Fibroblast of skin of right biceps (primary cell): ENCODE measurements around the gene RTF2.

Source experiments
- DNase-seq: peaks from one replicate; pipeline ENCODE4 v3.0.0-alpha.2; 2013

RTF2 gene, protein sequence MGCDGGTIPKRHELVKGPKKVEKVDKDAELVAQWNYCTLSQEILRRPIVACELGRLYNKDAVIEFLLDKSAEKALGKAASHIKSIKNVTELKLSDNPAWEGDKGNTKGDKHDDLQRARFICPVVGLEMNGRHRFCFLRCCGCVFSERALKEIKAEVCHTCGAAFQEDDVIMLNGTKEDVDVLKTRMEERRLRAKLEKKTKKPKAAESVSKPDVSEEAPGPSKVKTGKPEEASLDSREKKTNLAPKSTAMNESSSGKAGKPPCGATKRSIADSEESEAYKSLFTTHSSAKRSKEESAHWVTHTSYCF

DNA sequence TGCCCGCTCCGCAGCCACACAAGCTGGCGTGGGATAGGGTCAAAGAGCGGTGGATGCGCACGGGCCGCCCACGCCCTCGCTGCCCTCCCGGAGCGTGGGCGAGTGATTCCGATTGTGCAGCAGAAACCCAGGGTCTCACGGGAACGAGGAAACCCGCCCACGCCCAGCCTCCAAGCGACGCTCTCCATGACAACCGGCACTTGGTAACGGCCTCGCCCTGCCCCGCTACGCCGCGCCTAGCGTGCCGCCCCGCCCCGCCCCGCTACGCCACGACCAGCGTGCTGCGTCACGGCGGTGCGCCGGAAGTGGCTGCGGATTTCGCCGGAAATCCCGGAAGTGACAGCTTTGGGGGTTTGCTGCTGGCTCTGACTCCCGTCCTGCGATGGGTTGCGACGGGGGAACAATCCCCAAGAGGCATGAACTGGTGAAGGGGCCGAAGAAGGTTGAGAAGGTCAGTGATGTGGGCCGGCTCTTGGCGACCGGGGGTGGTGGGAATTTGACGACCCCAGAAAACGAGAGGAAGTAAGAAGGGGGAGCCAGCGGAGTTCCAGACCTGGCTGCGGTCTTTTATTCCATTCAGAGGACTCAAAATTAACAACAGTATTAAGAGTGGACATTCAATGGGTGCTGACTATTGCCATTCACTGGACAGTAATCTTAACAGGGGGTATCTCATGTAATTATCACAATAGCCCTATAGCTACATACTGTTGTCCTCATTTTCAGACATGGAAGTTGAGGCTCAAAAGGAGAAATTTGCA is at the start of gene RTF2:
RTF2 (plus strand) TSS at position 312 of the 761 bp plus-strand sequence; CDS start at position 383, 71 bp downstream.
- DNase-seq: peak; percentile 94

DNA sequence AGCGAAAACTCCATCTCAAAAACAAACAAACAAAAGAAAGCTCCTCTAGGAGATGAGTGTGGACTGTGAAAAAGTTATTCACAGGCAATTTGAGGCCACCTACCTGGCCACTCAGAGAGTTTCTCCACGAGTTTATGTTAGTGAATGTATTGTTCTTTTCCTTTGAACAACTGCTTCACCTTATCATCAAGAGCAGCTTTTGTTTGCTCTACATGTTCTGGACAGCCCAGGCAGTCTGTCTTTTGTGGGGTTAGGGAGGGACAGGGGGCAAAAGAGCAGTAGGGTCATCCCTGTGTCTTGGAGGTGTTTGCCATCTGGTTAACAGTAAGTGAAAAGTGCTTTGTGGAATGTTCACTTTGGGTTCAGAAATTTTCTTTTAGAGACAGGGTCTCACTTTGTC is 48.4 kb upstream of the RTF2 start:
- DNase-seq: no peak

- DNase-seq: no peak
These were observed 47.3 kb upstream of the RTF2 start for GRCh38 chr20:56420940-56421688.

GRCh38 chr20:56422076-56422823 is 46.2 kb upstream of the RTF2 start:
- DNase-seq: peak; percentile 82

- no peak for DNase-seq
These were observed 45.6 kb upstream of the RTF2 start for GRCh38 chr20:56422824-56423189.

GRCh38 chr20:56423211-56423610 is 45.2 kb upstream of the RTF2 start:
- DNase-seq: no peak

DNA sequence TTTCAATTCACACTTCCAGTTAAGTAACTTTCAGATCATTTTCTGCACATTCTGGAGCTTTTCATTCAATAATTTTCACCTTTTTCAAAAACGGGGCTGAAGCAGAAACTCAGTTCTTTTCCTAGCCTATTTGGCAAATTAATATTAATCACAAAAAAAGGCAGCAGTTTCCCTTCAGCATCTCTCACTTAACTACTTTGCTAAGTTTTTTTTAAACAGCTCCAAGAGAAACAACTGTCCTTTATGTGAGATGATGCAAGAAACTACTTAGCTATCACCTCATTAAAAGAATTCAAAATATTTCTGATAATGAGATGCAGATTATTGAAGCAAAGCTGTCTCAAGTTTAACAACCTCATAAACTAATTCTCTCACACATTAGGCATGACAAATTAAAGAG is 44.5 kb upstream of the RTF2 start:
- DNase-seq: no peak

DNA sequence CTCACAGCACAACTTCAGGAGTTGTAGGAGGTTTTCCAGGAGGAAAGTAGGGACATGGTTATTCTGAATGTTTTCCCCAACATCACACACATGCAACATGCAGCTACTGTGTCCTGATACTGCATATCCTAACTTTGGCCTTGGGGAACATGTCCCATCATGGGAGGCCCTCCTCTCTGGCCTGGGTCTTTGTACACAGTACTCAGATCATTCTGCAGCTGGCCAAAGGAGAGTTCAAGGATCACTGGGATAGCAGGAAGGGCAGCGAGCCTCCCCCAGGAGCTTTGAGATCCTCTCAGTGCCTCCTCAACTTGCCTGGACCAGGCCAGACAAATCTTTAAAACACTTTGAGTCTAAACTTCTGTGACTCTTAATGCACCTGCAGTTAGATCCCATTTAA is 43.5 kb upstream of the RTF2 start:
- DNase-seq: no peak

DNA sequence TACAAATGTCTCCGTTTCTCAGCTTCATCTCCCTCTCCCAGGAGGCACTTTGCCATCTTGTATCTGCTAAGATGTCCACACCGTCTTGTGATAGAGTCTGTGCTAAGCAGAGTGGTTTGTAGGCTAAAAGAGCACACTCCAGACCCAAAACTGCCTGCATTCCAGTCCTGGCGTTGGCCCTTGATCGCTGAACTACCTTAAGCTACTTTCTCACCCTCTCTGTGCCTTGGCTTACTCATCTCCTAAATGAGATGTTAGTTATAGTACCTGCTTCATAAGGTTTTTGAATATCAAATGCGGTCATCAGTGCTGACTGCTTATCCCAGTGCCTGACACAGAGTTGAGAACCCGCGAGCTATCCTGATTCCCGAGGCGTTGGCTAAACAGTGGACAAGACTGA is 42.4 kb upstream of the RTF2 start:
- DNase-seq: no peak

- DNase-seq: no peak
These were observed 41.5 kb upstream of the RTF2 start for GRCh38 chr20:56426926-56427325.

GRCh38 chr20:56427797-56428196 is 40.6 kb upstream of the RTF2 start:
- no peak for DNase-seq

GRCh38 chr20:56428410-56428809 is 40.0 kb upstream of the RTF2 start:
- no peak for DNase-seq

- DNase-seq: no peak
These were observed 39.5 kb upstream of the RTF2 start for GRCh38 chr20:56428881-56429280.

GRCh38 chr20:56429502-56429901 is 38.9 kb upstream of the RTF2 start:
- peak; percentile 86 for DNase-seq

DNA sequence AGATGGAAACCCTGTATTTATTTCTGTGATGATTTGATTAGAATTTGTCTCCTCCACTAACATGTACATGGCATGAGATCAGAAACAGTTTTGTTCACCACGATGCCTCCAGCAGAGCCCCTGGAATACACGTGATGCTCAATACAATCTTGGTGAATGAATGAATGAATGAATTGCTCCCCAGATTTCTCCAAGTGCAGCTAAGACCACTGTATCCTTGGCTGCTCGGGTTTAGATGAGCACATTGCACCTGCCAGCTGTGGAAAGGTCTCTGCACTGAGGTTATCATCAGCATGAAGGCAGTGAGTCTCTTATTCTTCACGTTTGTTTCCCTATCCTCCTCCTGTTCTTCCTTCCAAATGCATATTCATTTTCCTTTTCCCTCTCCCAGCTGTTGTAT is 38.5 kb upstream of the RTF2 start:
- no peak for DNase-seq

- no peak for DNase-seq
These were observed 38.0 kb upstream of the RTF2 start for GRCh38 chr20:56430461-56430860.

- no peak for DNase-seq
These were observed 37.5 kb upstream of the RTF2 start for GRCh38 chr20:56430957-56431356.

GRCh38 chr20:56431471-56431870 is 37.0 kb upstream of the RTF2 start:
- DNase-seq: no peak

- peak; percentile 45 for DNase-seq
These were observed 35.1 kb upstream of the RTF2 start for GRCh38 chr20:56433221-56433879.

GRCh38 chr20:56433880-56434255 is 34.6 kb upstream of the RTF2 start:
- DNase-seq: peak; percentile 76

DNA sequence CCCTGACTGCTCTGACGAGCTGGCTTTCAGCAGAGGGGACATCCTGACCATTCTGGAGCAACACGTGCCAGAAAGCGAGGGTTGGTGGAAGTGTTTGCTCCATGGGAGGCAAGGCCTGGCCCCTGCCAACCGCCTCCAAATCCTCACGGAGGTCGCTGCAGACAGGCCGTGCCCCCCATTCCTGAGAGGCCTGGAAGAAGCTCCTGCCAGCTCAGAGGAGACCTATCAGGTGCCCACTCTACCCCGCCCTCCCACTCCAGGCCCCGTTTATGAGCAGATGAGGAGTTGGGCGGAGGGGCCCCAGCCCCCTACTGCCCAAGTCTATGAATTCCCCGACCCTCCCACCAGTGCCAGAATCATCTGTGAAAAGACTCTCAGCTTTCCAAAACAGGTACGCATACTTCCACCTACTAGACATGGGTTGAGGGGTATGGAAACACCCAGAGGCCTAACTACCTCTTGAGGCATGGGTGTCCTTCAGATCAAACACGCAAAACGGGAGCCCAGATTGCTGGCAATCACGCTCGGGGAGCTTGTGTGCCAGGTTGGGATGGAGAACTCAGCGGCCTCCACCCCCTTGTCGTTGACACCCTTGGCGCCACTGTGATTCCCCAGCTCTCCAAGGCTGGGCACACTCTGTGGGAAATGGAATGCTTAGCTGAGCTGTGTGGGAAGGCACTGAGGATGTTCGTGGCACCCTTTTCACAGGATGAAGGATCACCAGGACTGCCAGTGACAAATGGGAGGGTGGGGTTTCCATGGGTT is 31.0 kb upstream of the RTF2 start:
- no peak for DNase-seq

- DNase-seq: no peak
These were observed 30.1 kb upstream of the RTF2 start for GRCh38 chr20:56438284-56438683.
